ENCODE measurements around the gene SH2D3C. TPM values are rescaled to one million over a fixed set of nuclear protein-coding genes. Genes with fewer than 3 reads are reported as not detected.
A peak's percentile ranks its signal among the peaks of the same experiment; 100 is the strongest.

SH2D3C gene
- total RNA-seq, 4 donors from 2014 or later: 2.6 to 10.1 (median 3.9) TPM

DNA sequence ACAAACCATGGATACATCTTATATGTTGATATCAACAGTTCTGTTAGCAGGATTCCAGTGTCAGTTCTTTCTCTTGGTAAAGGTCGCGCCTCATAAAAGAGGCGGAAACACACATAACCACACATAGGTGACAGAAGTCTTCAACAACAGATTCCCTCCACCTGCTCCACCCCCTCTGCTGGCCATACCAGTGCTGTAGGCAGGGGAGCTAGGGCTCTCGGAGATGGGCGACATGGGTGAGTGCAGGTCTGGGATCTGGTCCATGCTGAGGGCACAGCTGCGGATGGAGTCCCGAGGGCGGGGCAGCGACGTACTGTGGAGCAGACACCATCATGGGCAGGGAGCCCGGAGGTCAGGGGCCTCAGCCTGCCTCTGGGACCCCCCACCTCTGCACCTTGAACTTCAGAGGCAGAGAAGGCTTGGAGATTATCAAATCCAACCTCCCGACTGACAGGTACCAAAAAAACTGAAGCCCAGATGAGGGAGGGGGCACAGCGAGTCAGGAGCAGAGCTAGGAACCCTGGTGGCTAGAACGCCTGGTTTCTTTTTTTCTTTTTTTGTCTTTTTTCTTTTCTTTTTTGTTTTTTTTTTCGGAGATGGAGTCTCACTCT lies 31.4 kb downstream of the SH2D3C start:
- TF ChIP-seq POLR2AphosphoS5 (IDR thresholded peaks at IDR 0.05) (no peak), EP300 (IDR thresholded peaks at IDR 0.05; ENCODE audit: low read depth) (no peak), POLR2A (IDR thresholded peaks at IDR 0.05) (no peak), CTCF (IDR thresholded peaks at IDR 0.05) (no peak)
- Histone ChIP-seq H3K27me3 (peaks cover 34% of the 10 kb centered on the region), H3K27ac (no peak overlapping the region), H3K36me3 (no peaks in the 10 kb centered on the region), H3K4me3 (no peak overlapping the region), H3K4me1 (no peaks in the 10 kb centered on the region), H3K9me3 (no peaks in the 10 kb centered on the region)
- intact Hi-C loops (cut with DNase I; ENCODE audit: low total_unique reads): no loop called here
- in situ Hi-C loops (cut with MboI; ENCODE audit: low pct_ligation_motif_present in 1 of 4, low pct_unique_long_range_greater_than_20kb in 1 of 4, low sequenced_read_pairs in 3 of 4): loop anchor here in 2 of 4 donors (25.0 kb wide), 2 partner anchors 160 to 235 kb away; no protein-coding TSS in a partner anchor
- DNase-seq: no peak
- 63 to 73% methylated on average over 8 to 15 of the region's 15 CpGs for WGBS, 2 donors (ENCODE audit: low coverage in 1 of 2)

DNA sequence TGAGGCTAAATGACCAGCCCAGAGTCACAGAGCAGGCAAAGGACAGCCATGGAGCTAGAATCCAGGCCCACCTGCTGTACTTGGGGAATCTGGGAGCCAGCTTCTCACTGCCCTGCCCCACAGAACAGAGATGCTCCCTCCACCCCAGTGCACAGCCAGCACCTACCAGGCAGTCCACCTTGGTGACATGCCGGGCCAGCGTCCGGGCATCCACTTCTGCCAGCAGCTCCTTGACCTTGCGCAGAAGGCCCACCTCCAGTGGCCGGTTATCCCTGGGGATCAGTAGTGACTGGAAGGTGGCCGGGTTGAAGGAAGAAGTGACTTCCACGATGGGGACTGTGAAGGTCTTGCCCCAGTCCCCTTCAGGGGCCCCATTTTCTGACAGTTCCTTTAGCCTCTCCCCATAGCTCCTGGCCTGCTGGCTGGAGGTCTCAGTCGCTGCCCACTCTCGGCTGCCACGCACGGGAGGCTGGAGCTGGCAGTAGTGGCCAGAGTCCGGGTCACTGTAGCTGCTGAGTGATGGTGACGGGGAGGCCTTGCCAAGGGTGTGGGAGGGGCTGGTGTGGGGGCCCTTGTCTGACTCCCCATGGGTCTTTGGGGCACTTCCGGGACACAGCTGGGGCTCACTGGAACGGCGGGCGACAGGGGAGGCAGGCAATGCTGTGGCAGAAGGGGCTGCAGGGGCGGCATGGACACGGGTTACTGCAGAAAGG lies 33.9 kb downstream of the SH2D3C start:
- no peaks in the 10 kb centered on the region for H3K36me3 ChIP-seq
- intact Hi-C loops (cut with DNase I; ENCODE audit: low total_unique reads): no loop called here
- WGBS, 2 donors (ENCODE audit: low coverage in 1 of 2): 88% methylated on average over 19 of the region's 19 CpGs; no CpG with 5 or more reads in 1 of the 2 donors

DNA sequence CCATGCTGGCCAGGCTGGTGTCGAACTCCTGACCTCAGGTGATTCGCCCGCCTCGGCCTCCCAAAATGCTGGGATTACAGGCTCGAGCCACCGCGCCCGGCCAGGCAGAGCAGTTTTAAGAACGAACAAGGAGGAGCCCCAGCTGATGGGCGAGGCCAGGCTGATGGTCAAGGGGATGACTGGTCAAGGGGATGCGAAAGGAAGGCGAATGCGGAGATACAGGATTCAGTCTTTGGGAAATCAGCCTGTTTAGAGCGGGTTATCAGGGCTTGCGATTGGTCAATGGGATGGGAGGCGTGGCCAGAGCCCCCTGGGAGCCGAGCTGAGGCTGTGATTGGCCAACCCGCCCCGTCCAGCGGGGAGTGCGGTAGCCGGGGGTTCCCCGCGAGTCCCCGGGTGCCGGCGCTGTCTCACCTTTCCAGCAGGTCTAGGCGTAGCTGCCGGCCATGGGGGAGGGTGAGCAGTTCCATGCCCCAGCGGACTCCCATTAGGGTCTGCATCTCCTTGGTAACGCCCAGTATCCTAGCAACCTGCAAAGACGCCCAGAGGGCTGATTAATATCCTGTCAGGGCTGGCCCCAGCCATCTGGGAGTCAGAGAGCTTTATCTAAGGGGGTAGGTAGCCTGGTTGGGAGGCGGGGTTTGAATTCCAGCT lies 35.9 kb downstream of the SH2D3C start:
- in situ Hi-C loops (cut with MboI; ENCODE audit: low pct_ligation_motif_present in 1 of 4, low pct_unique_long_range_greater_than_20kb in 1 of 4, low sequenced_read_pairs in 3 of 4): loop anchor here in 2 of 4 donors (25.0 kb wide), 2 partner anchors 155 to 230 kb away; no protein-coding TSS in a partner anchor
- Histone ChIP-seq H3K27ac (no peak overlapping the region), H3K36me3 (no peaks in the 10 kb centered on the region), H3K27me3 (peaks cover 31% of the 10 kb centered on the region), H3K4me1 (peaks cover 0 to 16% (median 9%) of the 10 kb centered on the region in 4 donors), H3K9me3 (no peaks in the 10 kb centered on the region), H3K4me3 (no peak overlapping the region)
- 47 to 50% methylated on average over 3 to 33 of the region's 33 CpGs for WGBS, 2 donors (ENCODE audit: low coverage in 1 of 2)
- no peak for TF ChIP-seq POLR2A (IDR thresholded peaks at IDR 0.05)
- no peak for TF ChIP-seq EP300 (IDR thresholded peaks at IDR 0.05; ENCODE audit: low read depth)
- no peak for TF ChIP-seq CTCF (IDR thresholded peaks at IDR 0.05)
- no peak for TF ChIP-seq POLR2AphosphoS5 (IDR thresholded peaks at IDR 0.05)
- intact Hi-C loops (cut with DNase I; ENCODE audit: low total_unique reads): no loop called here
- no peak for DNase-seq

More for the DNA sequence above, 33.9 kb downstream of the SH2D3C start:
- Histone ChIP-seq H3K4me3 (no peak overlapping the region), H3K27me3 (peaks cover 34% of the 10 kb centered on the region), H3K9me3 (no peaks in the 10 kb centered on the region), H3K27ac (no peak overlapping the region), H3K4me1 (peaks cover 0 to 11% (median 9%) of the 10 kb centered on the region in 4 donors)
- TF ChIP-seq CTCF (IDR thresholded peaks at IDR 0.05) (no peak), EP300 (IDR thresholded peaks at IDR 0.05; ENCODE audit: low read depth) (no peak)
- DNase-seq: no peak
- in situ Hi-C loops (cut with MboI; ENCODE audit: low pct_ligation_motif_present in 1 of 4, low pct_unique_long_range_greater_than_20kb in 1 of 4, low sequenced_read_pairs in 3 of 4): loop anchor here in 2 of 4 donors (25.0 kb wide), 2 partner anchors 157 to 232 kb away; no protein-coding TSS in a partner anchor

DNA sequence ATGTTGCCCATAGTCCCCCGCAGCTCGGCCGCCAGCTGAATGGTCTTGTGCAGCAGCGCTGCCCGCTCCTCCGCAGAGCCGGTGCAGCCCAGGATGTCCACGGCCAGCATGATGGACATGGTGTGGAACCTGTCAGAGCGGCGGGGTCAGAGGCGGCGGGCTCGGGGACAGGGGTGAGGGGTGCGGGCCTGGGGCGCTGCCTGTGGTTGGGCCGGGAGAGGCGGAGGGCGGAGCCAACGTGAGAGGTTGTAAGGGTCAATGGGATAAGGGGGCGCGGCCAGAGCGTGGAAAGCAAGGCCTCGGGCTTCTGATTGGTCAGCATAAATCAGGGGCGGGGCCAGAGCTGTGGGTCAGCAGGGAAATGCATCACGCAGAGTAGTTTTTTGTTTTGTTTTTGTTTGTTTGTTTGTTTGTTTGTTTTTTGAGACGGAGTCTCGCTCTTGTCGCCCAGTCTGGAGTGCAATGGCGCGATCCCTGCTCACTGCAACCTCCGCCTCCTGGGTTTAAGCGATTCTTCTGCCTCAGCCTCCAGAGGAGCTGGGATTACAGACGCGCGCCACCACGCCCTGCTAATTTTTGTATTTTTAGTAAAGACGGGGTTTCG lies 36.5 kb downstream of the SH2D3C start:
- Histone ChIP-seq H3K27ac (no peak overlapping the region), H3K27me3 (peaks cover 26% of the 10 kb centered on the region), H3K4me1 (peaks cover 0 to 16% (median 9%) of the 10 kb centered on the region in 4 donors), H3K9me3 (no peaks in the 10 kb centered on the region), H3K36me3 (no peaks in the 10 kb centered on the region), H3K4me3 (no peak overlapping the region)
- TF ChIP-seq CTCF (IDR thresholded peaks at IDR 0.05) (no peak), POLR2AphosphoS5 (IDR thresholded peaks at IDR 0.05) (no peak), POLR2A (IDR thresholded peaks at IDR 0.05) (no peak), EP300 (IDR thresholded peaks at IDR 0.05; ENCODE audit: low read depth) (no peak)
- DNase-seq: peak; percentile 54
- intact Hi-C loops (cut with DNase I; ENCODE audit: low total_unique reads): no loop called here
- in situ Hi-C loops (cut with MboI; ENCODE audit: low pct_ligation_motif_present in 1 of 4, low pct_unique_long_range_greater_than_20kb in 1 of 4, low sequenced_read_pairs in 3 of 4): loop anchor here in 2 of 4 donors (25.0 kb wide), 2 partner anchors 155 to 230 kb away; no protein-coding TSS in a partner anchor
- WGBS, 2 donors (ENCODE audit: low coverage in 1 of 2): 42 to 56% methylated on average over 12 to 35 of the region's 38 CpGs

All from transverse colon (tissue), 4 donors.